SW480 (cell line): ENCODE measurements around the gene CAMSAP1.

ENCODE experiments used
- DNase-seq: peaks from one replicate; pipeline ENCODE4 v3.0.0-alpha.2; 2016; ENCODE audit warnings: low spot score

Gene CAMSAP1

GRCh38 chr9:135759676-135760300 is 147.6 kb downstream of the CAMSAP1 start:
- DNase-seq, result no peak

GRCh38 chr9:135758870-135759269 is 148.5 kb downstream of the CAMSAP1 start:
- no peak for DNase-seq
